BE2C (cell line): Measurements from ENCODE around the gene HCK.
A peak's percentile ranks its signal among the peaks of the same experiment; 100 is the strongest.
"Not testable (repeated sequence)": the region's sequence is repeated elsewhere in the genome, so short reads cannot be mapped to it uniquely, and the experiment has no call there.

Experiments used
- DNase-seq: peaks from one replicate; pipeline ENCODE4 v3.0.0-alpha.2; 2020
- H3K27me3 ChIP-seq: fragments of 250-450 bp; sonication (Bioruptor Pico); 2 replicates; pipeline ENCODE4 v1.5.1; 2020; ENCODE audit warnings: mild to moderate bottlenecking
- H3K36me3 ChIP-seq: fragments of 250-450 bp; sonication (Bioruptor Pico); 2 replicates; pipeline ENCODE4 v1.5.1; 2020; ENCODE audit warnings: mild to moderate bottlenecking
- H3K4me1 ChIP-seq: fragments of 250-450 bp; sonication (Bioruptor Pico); 2 replicates; pipeline ENCODE4 v1.5.1; 2020
- H3K4me3 ChIP-seq: 2 replicates; pipeline ENCODE4 v1.5.1; 2011; ENCODE audit warnings: low read depth, low read length
- H3K9me3 ChIP-seq: fragments of 250-450 bp; sonication (Bioruptor Pico); 2 replicates; pipeline ENCODE4 v1.5.1; 2020
- TF ChIP-seq, protein P1 (sequence below): IDR thresholded peaks from 2 replicates; pipeline ENCODE4 v1.5.1; 2012; ENCODE audit warnings: mild to moderate bottlenecking, low read depth, low read length

Gene HCK

DNA sequence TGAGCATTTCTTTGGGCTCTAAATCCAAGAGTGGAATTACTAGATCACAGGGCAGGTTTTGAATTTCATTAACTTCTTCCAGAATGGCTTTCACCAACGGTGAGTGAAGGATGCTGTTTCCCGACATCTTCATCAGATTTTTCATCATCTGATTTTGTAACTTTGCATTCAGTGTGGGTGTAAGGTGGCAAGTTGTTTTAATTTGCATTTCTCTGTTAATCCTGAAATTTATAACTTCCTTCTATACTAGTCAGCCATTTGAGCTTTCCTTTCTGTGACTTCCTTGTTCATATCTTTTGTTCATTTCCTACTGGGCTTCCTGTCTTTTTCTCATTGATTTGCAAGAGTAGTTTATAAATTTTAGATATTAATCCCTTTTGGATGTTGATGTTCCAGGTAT, 18.7 kb upstream of the HCK start:
- no peaks in the 10 kb centered on the region; the same call in none of the 2 replicates for H3K4me1 ChIP-seq
- H3K36me3 ChIP-seq: no peaks in the 10 kb centered on the region
- no peak overlapping the region for H3K4me3 ChIP-seq
- no peaks in the 10 kb centered on the region for H3K9me3 ChIP-seq
- peaks cover 50% of the 10 kb centered on the region for H3K27me3 ChIP-seq
- TF ChIP-seq, protein P1, sequence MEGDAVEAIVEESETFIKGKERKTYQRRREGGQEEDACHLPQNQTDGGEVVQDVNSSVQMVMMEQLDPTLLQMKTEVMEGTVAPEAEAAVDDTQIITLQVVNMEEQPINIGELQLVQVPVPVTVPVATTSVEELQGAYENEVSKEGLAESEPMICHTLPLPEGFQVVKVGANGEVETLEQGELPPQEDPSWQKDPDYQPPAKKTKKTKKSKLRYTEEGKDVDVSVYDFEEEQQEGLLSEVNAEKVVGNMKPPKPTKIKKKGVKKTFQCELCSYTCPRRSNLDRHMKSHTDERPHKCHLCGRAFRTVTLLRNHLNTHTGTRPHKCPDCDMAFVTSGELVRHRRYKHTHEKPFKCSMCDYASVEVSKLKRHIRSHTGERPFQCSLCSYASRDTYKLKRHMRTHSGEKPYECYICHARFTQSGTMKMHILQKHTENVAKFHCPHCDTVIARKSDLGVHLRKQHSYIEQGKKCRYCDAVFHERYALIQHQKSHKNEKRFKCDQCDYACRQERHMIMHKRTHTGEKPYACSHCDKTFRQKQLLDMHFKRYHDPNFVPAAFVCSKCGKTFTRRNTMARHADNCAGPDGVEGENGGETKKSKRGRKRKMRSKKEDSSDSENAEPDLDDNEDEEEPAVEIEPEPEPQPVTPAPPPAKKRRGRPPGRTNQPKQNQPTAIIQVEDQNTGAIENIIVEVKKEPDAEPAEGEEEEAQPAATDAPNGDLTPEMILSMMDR: no peak
- no peak for DNase-seq

DNA sequence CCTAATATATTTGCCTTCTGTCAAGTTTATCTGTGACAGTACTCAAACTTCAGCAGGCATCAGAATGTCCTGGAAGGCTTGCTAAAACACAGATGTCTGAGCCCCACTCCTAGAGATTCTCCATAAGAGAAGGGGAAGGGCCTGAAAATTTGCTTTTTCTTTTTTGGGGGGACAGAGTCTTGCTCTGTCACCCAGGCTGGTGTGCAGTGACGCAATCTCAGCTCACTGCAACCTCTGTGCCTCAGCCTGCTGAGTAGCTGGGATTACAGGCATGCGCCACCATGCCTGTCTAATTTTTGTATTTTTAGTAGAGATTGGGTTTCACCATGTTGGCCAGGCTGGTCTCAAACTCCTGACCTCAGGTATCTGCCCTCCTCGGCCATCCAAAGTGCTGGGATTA, 18.3 kb upstream of the HCK start:
- H3K27me3 ChIP-seq: peaks cover 50% of the 10 kb centered on the region
- H3K9me3 ChIP-seq, DNase-seq: not testable (repeated sequence)

DNA sequence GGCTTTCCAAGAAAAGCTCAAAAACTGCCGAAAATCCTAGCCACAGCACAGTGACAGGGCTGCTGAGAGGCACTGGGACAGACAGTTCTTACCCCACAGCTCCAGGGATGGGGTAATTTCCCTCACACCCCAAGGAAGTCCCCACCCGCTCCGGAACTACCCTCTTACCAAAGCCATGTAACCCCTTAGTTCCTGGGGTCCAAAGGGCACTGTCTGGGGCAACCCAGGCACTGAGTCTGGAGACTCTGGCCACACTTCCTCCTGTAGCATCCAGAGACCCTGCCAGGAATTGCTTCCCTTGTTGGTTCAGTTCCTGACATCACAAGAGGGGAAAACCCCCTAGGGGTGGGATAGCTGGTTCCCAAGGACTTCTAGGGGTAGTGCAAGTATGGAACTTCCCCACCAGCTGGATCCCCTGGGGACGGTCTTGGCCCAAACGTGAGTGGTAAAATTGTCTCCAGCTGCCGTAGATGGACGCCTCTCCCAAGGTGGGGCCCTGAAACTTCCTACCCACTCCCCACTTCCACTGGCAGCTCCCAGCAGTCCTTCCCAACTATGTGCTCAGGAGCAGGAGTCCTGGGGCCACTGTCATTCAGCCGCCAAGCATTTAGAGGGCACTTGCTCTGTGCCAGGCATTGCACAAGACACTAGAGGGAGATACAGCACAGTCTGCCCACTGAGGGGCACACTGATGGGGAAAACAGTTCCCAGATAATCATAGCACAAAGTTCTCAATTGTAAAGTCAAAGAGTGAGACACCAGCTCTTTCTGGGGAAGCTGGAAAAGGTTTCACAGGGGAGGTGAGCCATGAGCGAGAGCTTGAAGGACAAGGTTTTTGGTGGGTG, 17.2 kb upstream of the HCK start:
- H3K9me3 ChIP-seq: no peaks in the 10 kb centered on the region
- no peaks in the 10 kb centered on the region; the same call in none of the 2 replicates for H3K4me1 ChIP-seq
- H3K36me3 ChIP-seq: no peaks in the 10 kb centered on the region
- TF ChIP-seq, protein P1: peak; percentile 41
- no peak for DNase-seq
- H3K4me3 ChIP-seq: no peak overlapping the region
- peaks cover 50% of the 10 kb centered on the region for H3K27me3 ChIP-seq

More for the DNA sequence above, 18.3 kb upstream of the HCK start:
- not testable (repeated sequence) for H3K36me3 ChIP-seq, H3K4me1 ChIP-seq, H3K4me3 ChIP-seq

DNA sequence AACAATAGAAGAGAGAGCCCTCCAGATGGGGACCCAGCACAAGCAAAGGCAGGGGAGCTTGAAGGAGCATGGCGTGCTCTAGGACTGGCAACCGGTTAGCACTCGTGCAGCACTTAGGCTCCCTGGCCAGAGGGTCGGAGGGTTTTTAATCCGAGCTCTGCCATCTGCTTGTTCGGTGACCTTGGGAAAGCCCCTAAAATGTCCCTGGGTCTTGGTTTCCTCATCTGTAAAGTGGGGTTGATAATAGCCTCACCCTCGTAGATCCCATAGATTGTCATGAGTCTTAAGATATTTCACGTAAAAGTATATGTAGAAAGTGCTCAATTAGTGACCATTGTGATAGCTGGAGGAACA, 16.6 kb upstream of the HCK start:
- Histone ChIP-seq H3K4me3 (no peak overlapping the region), H3K9me3 (no peaks in the 10 kb centered on the region), H3K27me3 (peaks cover 50% of the 10 kb centered on the region), H3K4me1 (no peaks in the 10 kb centered on the region; the same call in none of the 2 replicates), H3K36me3 (no peaks in the 10 kb centered on the region)
- DNase-seq: no peak
- TF ChIP-seq, protein P1: no peak

- Histone ChIP-seq H3K4me3 (no peak overlapping the region), H3K4me1 (no peaks in the 10 kb centered on the region; the same call in 1 of the 2 replicates)
These were observed 15.8 kb upstream of the HCK start for GRCh38 chr20:32036252-32036651.

DNA sequence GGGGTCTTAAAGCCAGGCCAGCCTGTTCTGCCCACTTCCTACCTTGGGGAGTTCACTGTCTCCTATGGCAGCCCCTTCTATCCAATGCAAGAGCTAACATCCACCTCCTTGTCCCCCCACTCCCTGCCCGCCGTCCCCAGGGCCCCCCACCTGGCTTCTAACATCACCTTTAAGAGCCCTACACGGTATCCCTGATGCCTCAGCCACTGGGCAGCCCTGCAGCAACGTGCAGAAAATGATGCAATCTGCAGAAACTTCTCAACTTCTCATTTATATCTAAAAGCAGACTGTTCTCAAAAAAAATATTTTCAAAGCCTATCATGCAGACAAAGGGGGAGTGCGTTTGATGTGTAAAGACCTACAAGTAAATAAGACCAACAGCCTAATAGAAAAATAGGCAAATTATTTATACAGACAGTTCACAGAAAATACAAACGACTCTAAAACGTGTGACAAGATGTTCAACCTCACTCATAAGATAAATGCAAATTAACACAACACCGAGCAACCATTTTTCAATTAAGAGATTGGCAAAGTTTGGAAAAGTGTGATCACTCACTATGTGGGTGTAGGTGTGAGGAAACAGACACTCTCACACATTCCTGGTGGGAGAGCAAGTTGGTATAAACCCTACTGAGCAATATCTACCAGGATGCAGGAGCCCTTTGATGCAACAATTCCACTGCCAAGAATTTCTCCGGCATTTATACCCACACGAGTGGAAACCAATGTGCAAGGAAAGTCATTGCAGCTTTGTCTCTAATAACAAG, 15.1 kb upstream of the HCK start:
- no peaks in the 10 kb centered on the region for H3K36me3 ChIP-seq
- H3K4me3 ChIP-seq: no peak overlapping the region
- H3K27me3 ChIP-seq: peaks cover 47% of the 10 kb centered on the region
- H3K4me1 ChIP-seq: no peaks in the 10 kb centered on the region; the same call in 1 of the 2 replicates
- TF ChIP-seq, protein P1: no peak
- no peaks in the 10 kb centered on the region for H3K9me3 ChIP-seq
- DNase-seq: no peak

More at GRCh38 chr20:32036252-32036651, 15.8 kb upstream of the HCK start:
- H3K9me3 ChIP-seq: no peaks in the 10 kb centered on the region
- peaks cover 50% of the 10 kb centered on the region for H3K27me3 ChIP-seq
- TF ChIP-seq, protein P1: no peak
- no peaks in the 10 kb centered on the region for H3K36me3 ChIP-seq
- DNase-seq: no peak
